ENCODE measurements around the gene SF3A2.

DNA sequence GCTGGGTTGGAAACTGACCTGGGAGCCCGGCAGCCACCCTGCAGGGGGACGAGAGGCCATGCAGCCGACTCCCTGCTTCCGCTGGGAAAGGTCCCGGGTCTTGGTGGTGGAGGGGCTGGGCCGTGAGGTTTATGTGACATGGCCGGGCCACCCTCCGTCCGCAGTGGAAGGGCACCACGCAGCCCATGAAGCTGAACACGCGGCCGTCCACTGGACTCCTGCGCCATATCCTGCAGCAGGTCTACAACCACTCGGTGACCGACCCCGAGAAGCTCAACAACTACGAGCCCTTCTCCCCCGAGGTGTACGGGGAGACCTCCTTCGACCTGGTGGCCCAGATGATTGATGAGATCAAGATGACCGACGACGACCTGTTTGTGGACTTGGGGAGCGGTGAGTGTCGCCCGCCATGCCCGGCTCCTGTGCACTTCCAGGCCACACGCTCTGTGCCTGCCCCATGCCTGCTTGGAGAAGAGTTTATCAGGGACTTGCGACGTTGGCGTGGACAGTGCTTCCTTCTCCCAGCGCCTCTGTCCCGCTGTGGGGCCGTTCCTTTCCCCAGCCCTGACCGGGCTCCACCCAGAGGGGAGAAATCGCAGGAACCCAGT is 45.7 kb upstream of the SF3A2 start:
- TF ChIP-seq, protein P1, sequence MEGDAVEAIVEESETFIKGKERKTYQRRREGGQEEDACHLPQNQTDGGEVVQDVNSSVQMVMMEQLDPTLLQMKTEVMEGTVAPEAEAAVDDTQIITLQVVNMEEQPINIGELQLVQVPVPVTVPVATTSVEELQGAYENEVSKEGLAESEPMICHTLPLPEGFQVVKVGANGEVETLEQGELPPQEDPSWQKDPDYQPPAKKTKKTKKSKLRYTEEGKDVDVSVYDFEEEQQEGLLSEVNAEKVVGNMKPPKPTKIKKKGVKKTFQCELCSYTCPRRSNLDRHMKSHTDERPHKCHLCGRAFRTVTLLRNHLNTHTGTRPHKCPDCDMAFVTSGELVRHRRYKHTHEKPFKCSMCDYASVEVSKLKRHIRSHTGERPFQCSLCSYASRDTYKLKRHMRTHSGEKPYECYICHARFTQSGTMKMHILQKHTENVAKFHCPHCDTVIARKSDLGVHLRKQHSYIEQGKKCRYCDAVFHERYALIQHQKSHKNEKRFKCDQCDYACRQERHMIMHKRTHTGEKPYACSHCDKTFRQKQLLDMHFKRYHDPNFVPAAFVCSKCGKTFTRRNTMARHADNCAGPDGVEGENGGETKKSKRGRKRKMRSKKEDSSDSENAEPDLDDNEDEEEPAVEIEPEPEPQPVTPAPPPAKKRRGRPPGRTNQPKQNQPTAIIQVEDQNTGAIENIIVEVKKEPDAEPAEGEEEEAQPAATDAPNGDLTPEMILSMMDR (IDR thresholded peaks at IDR 0.05), result no peak
- no peak for TF ChIP-seq POLR2A (IDR thresholded peaks at IDR 0.05)
